ENCODE measurements around the gene COX15. TPM values are rescaled to one million over a fixed set of nuclear protein-coding genes. Genes with fewer than 3 reads are reported as not detected.
"Not testable (repeated sequence)": the region's sequence is repeated elsewhere in the genome, so short reads cannot be mapped to it uniquely, and the experiment has no call there.

Gene COX15
- total RNA-seq, 4 donors from 2014 or later, result 8.0 to 39.0 (median 31.1) TPM

DNA sequence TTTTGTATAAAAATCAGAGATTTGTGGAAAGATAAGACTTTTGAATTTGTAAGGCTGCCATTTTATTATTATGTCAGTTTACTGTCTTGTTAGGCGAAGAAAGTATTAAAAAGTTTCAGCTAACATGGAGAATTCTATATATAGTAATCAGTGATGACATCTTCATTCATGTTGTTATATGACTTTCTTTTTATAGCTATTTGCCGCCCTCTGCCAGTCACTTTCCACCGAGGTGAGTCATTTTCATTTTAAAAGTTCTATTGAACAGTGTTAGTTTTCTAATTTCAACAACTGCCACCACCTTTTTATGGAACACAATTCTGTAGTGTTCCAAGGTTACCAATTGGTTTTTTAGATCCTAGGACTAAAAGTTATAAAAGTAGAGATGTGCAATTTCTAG, 11.9 kb upstream of the COX15 start:
- Histone ChIP-seq H3K4me3 (no peak overlapping the region), H3K9me3 (peaks cover 8 to 12% of the 10 kb centered on the region in 2 donors), H3K4me1 (peaks cover 0 to 7% (median 3%) of the 10 kb centered on the region in 4 donors), H3K36me3 (peaks cover 0 to 98% (median 41%) of the 10 kb centered on the region in 4 donors), H3K27me3 (no peaks in the 10 kb centered on the region), H3K27ac (no peak overlapping the region)
- 65 to 67% methylated on average over 3 of the region's 3 CpGs for WGBS, 2 donors (ENCODE audit: low coverage in 1 of 2)
- TF ChIP-seq POLR2A (IDR thresholded peaks at IDR 0.05) (no peak), EP300 (IDR thresholded peaks at IDR 0.05; ENCODE audit: low read depth) (no peak), POLR2AphosphoS5 (IDR thresholded peaks at IDR 0.05) (no peak)
- TF ChIP-seq, protein P1, sequence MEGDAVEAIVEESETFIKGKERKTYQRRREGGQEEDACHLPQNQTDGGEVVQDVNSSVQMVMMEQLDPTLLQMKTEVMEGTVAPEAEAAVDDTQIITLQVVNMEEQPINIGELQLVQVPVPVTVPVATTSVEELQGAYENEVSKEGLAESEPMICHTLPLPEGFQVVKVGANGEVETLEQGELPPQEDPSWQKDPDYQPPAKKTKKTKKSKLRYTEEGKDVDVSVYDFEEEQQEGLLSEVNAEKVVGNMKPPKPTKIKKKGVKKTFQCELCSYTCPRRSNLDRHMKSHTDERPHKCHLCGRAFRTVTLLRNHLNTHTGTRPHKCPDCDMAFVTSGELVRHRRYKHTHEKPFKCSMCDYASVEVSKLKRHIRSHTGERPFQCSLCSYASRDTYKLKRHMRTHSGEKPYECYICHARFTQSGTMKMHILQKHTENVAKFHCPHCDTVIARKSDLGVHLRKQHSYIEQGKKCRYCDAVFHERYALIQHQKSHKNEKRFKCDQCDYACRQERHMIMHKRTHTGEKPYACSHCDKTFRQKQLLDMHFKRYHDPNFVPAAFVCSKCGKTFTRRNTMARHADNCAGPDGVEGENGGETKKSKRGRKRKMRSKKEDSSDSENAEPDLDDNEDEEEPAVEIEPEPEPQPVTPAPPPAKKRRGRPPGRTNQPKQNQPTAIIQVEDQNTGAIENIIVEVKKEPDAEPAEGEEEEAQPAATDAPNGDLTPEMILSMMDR (IDR thresholded peaks at IDR 0.05), result no peak
- in situ Hi-C loops (cut with MboI; ENCODE audit: low pct_ligation_motif_present in 1 of 4, low pct_unique_long_range_greater_than_20kb in 1 of 4, low sequenced_read_pairs in 3 of 4), result no loop called here
- intact Hi-C loops (cut with DNase I; ENCODE audit: low total_unique reads), result no loop called here
- DNase-seq, result no peak

DNA sequence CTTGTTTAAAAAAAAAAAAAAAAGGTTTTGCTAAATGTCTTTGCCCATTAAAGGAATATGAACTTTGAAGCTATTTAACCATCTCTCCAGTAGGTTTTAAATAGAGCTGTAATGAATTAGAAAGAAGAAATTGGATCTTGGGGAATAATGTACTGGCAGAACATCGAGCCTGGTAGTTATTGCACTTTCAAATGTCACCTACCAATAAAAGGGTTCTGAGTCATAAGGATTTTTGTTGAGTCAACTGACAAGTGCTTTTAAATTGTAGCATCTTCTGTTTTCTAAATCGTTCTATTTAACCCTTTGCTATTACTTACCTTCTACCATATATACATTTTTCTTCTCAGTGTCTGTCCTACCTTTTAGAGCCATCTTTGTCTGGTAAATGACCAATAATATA, 10.8 kb upstream of the COX15 start:
- intact Hi-C loops (cut with DNase I; ENCODE audit: low total_unique reads), result no loop called here
- H3K36me3 ChIP-seq, result peaks cover 0 to 95% (median 39%) of the 10 kb centered on the region in 4 donors
- in situ Hi-C loops (cut with MboI; ENCODE audit: low pct_ligation_motif_present in 1 of 4, low pct_unique_long_range_greater_than_20kb in 1 of 4, low sequenced_read_pairs in 3 of 4), result no loop called here
- 46 to 48% methylated on average over 2 of the region's 2 CpGs for WGBS, 2 donors (ENCODE audit: low coverage in 1 of 2)
- H3K27me3 ChIP-seq, result no peaks in the 10 kb centered on the region
- H3K9me3 ChIP-seq, result peaks cover 8 to 12% of the 10 kb centered on the region in 2 donors
- H3K4me1 ChIP-seq, result peaks cover 0 to 7% (median 3%) of the 10 kb centered on the region in 4 donors
- peak overlapping the region in 1 of 4 donors; percentile 9 for H3K27ac ChIP-seq
- DNase-seq, result no peak
- TF ChIP-seq POLR2AphosphoS5 (IDR thresholded peaks at IDR 0.05) (no peak), EP300 (IDR thresholded peaks at IDR 0.05; ENCODE audit: low read depth) (no peak)
- H3K4me3 ChIP-seq, result no peak overlapping the region

DNA sequence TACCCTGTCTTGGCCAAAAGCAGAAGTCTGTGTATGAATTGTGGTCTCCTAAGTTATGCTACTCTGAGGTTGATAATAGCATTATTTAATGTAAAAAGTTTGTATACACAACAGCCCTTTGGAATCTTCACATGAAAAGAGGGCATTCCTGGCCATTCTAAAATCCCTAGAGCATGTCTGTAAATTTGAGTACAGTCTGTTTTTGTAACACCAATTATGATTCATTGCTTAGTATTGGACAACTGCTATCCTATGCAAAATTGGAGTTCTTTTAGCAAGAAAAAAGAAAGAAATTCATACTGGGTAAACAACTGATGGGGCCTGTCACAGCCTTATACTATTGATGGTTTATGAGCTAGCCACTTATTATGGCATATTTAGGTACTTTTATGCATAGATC, 10.3 kb upstream of the COX15 start:
- intact Hi-C loops (cut with DNase I; ENCODE audit: low total_unique reads) (no loop called here), in situ Hi-C loops (cut with MboI; ENCODE audit: low pct_ligation_motif_present in 1 of 4, low pct_unique_long_range_greater_than_20kb in 1 of 4, low sequenced_read_pairs in 3 of 4) (no loop called here)
- Histone ChIP-seq H3K4me1 (peaks cover 0 to 7% (median 3%) of the 10 kb centered on the region in 4 donors), H3K4me3 (no peak overlapping the region), H3K36me3 (peaks cover 0 to 94% (median 39%) of the 10 kb centered on the region in 4 donors), H3K27ac (peak overlapping the region in 1 of 4 donors; percentile 9), H3K9me3 (peaks cover 8 to 12% of the 10 kb centered on the region in 2 donors), H3K27me3 (no peaks in the 10 kb centered on the region)
- no peak for DNase-seq
- TF ChIP-seq, protein P1 (IDR thresholded peaks at IDR 0.05), result no peak
- TF ChIP-seq EP300 (IDR thresholded peaks at IDR 0.05; ENCODE audit: low read depth), result no peak

DNA sequence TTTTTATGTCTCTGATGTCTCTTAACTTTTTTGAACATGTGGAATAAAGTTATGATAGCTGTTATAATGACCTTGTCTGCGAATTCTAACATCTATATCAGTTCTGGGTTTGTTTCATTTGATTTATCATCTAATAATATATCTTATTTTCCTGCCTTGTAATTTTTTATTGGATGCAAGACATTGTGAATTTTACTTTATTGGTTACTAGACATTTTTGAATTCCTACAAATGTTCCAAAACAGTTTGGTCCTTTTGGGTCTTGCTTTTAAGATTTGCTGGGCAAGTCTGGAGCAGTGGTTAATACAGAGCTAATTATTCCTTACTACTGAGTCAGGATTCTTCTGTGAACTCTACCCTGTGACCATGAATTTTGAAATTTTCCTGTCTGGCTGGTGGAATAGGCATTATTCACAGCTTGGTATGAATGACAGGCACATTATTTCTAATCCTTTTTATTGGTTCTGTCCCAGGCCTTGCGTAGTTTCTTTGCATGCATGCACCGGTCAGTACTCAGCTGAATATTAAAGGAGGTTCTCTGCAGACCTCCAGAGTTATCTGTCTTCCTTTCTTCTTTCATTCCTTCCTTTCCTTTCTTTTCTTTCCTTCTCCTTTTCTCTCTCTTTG, 9.1 kb upstream of the COX15 start:
- Histone ChIP-seq H3K9me3 (peaks cover 8 to 12% of the 10 kb centered on the region in 2 donors), H3K4me3 (no peak overlapping the region), H3K27me3 (no peaks in the 10 kb centered on the region), H3K4me1 (peaks cover 0 to 7% (median 3%) of the 10 kb centered on the region in 4 donors), H3K36me3 (peaks cover 0 to 91% (median 41%) of the 10 kb centered on the region in 4 donors), H3K27ac (no peak overlapping the region)
- no peak for TF ChIP-seq POLR2AphosphoS5 (IDR thresholded peaks at IDR 0.05)
- TF ChIP-seq, protein P1 (IDR thresholded peaks at IDR 0.05), result no peak
- TF ChIP-seq POLR2A (IDR thresholded peaks at IDR 0.05), result no peak
- TF ChIP-seq EP300 (IDR thresholded peaks at IDR 0.05; ENCODE audit: low read depth), result no peak
- DNase-seq, result no peak
- 98 to 100% methylated on average over 3 of the region's 3 CpGs for WGBS, 2 donors (ENCODE audit: low coverage in 1 of 2)
- intact Hi-C loops (cut with DNase I; ENCODE audit: low total_unique reads), result no loop called here
- in situ Hi-C loops (cut with MboI; ENCODE audit: low pct_ligation_motif_present in 1 of 4, low pct_unique_long_range_greater_than_20kb in 1 of 4, low sequenced_read_pairs in 3 of 4), result no loop called here

DNA sequence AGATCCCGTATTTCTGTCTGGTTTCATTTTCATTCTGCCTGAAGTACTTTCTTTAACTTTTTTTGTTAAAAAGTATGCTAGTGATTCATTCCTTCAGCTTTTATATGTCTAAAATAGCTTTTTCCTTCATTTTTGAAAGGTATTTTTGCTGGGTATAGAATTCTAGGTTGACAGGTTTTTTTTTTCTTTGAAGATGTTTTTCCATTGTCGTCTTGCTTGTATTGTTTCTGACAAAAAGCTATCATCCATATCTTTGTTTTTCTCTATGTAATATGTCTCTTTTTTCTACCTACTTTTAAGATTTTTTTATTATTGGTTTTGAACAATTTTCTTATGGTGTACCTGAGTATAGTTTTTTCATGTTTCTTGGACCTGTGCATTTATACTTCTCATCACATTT, 8.3 kb upstream of the COX15 start:
- TF ChIP-seq, protein P1 (IDR thresholded peaks at IDR 0.05), result no peak
- TF ChIP-seq POLR2AphosphoS5 (IDR thresholded peaks at IDR 0.05) (no peak), EP300 (IDR thresholded peaks at IDR 0.05; ENCODE audit: low read depth) (no peak), POLR2A (IDR thresholded peaks at IDR 0.05) (no peak)
- Histone ChIP-seq H3K9me3 (peaks cover 8 to 12% of the 10 kb centered on the region in 2 donors), H3K4me1 (peaks cover 0 to 7% (median 3%) of the 10 kb centered on the region in 4 donors), H3K36me3 (peaks cover 0 to 85% (median 37%) of the 10 kb centered on the region in 4 donors), H3K27me3 (no peaks in the 10 kb centered on the region), H3K4me3 (no peak overlapping the region), H3K27ac (no peak overlapping the region)
- in situ Hi-C loops (cut with MboI; ENCODE audit: low pct_ligation_motif_present in 1 of 4, low pct_unique_long_range_greater_than_20kb in 1 of 4, low sequenced_read_pairs in 3 of 4), result no loop called here
- 91 to 99% methylated on average over 2 of the region's 2 CpGs for WGBS, 2 donors (ENCODE audit: low coverage in 1 of 2)
- intact Hi-C loops (cut with DNase I; ENCODE audit: low total_unique reads), result no loop called here
- DNase-seq, result no peak

DNA sequence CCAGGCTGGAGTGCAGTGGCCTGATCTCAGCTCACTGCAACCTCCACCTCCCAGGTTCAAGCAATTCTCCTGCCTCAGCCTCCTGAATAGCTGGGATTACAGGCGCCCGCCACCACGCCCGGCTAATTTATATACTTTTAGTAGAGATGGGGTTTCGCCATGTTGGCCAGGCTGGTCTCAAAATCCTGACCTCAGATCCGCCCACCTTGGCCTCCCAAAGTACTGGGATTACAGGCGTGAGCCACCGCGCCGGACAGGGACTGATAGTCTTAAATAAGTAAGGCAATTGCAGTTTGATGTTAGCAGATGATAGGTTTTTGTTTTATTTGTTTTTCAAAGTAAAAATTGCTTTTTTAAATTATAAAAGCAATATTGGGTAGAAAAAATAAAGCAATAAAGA, 2.2 kb upstream of the COX15 start:
- intact Hi-C loops (cut with DNase I; ENCODE audit: low total_unique reads); in situ Hi-C loops (cut with MboI; ENCODE audit: low pct_ligation_motif_present in 1 of 4, low pct_unique_long_range_greater_than_20kb in 1 of 4, low sequenced_read_pairs in 3 of 4); H3K27ac ChIP-seq; H3K27me3 ChIP-seq; DNase-seq; H3K9me3 ChIP-seq: not testable (repeated sequence)
- Histone ChIP-seq H3K4me3 (peak overlapping the region in 1 of 4 donors; percentile 91), H3K36me3 (peaks cover 0 to 24% (median 8%) of the 10 kb centered on the region in 4 donors), H3K4me1 (peaks cover 0 to 31% (median 9%) of the 10 kb centered on the region in 4 donors)
- 96 to 100% methylated on average over 4 to 10 of the region's 10 CpGs for WGBS, 2 donors (ENCODE audit: low coverage in 1 of 2)
